HEK293 (cell line): ENCODE data around the gene CST9L.

Experiments used
- CTCF ChIA-PET: fragments of 350-600 bp; formaldehyde crosslinking; extraction: SDS; loops from one replicate; lab custom pipeline; 2021; ENCODE audit warnings: antibody characterized with exemption; lab: Yijun Ruan, JAX
- POLR2A ChIA-PET: fragments of 300-600 bp; formaldehyde crosslinking; extraction: SDS; loops from one replicate; lab custom pipeline; 2020; ENCODE audit warnings: antibody characterized with exemption, inconsistent platforms; lab: Yijun Ruan, JAX
- H3K27ac ChIP-seq: fragments of 200-500 bp; sonication (Bioruptor generic); 2 replicates; pipeline ENCODE4 v1.5.1; 2014; ENCODE audit warnings: low read depth, low read length, control low read depth, inconsistent platforms; ENCODE audit errors: extremely low read depth
- H3K36me3 ChIP-seq, 2 experiments: fragments of 200-500 bp in 1 of 2; sonication (Bioruptor generic) in 1 of 2; 1 replicate in 1 of 2; 2 replicates in 1 of 2; pipeline ENCODE4 v1.5.1; 2014 to 2017; ENCODE audit warnings: inconsistent platforms in 2 of 2, low read length in 2 of 2; ENCODE audit not compliant: control insufficient read depth in 2 of 2, insufficient read depth in 1 of 2
- H3K4me1 ChIP-seq: fragments of 200-500 bp; sonication (Bioruptor generic); 2 replicates; pipeline ENCODE4 v1.5.1; 2014; ENCODE audit warnings: mild to moderate bottlenecking, low read length, inconsistent platforms; ENCODE audit not compliant: control insufficient read depth, insufficient read depth
- H3K4me3 ChIP-seq: 2 replicates; pipeline ENCODE4 v1.5.1; 2011; ENCODE audit warnings: low read depth, mild to moderate bottlenecking, control low read depth, low read length, moderate library complexity
- H3K9me3 ChIP-seq: fragments of 200-500 bp; sonication (Bioruptor generic); 2 replicates; pipeline ENCODE4 v1.5.1; 2014; ENCODE audit warnings: low read depth, low read length, inconsistent platforms; ENCODE audit not compliant: control insufficient read depth, insufficient read depth
- HOXD13 ChIP-seq: sonication (generic); formaldehyde crosslinking; IDR thresholded peaks from 2 replicates; pipeline ENCODE4 v1.8.0; 2022; ENCODE audit warnings: missing genetic modification reagents, borderline replicate concordance
- KLF8 ChIP-seq: fragments of 450-650 bp; formaldehyde crosslinking; IDR thresholded peaks from 2 replicates; pipeline ENCODE4 v1.5.1; 2016; ENCODE audit warnings: missing biosample characterization, missing genetic modification characterization
- MEIS1 ChIP-seq: sonication (generic); formaldehyde crosslinking; IDR thresholded peaks from 2 replicates; pipeline ENCODE4 v1.8.1; 2022; ENCODE audit warnings: missing genetic modification reagents, mild to moderate bottlenecking, borderline replicate concordance
- SP7 ChIP-seq: fragments of 450-650 bp; formaldehyde crosslinking; IDR thresholded peaks from 2 replicates; pipeline ENCODE4 v1.5.1; 2016; ENCODE audit warnings: missing biosample characterization, missing genetic modification characterization
- ZFHX2 ChIP-seq: fragments of 450-650 bp; formaldehyde crosslinking; conservative IDR thresholded peaks from 2 replicates; pipeline ENCODE4 v1.5.1; 2016; ENCODE audit warnings: missing biosample characterization, missing genetic modification characterization
- ZNF10 ChIP-seq: fragments of 450-650 bp; formaldehyde crosslinking; IDR thresholded peaks from 2 replicates; pipeline ENCODE4 v1.5.1; 2017; ENCODE audit warnings: missing biosample characterization, missing genetic modification characterization
- ZNF157 ChIP-seq: fragments of 450-650 bp; formaldehyde crosslinking; IDR thresholded peaks from 2 replicates; pipeline ENCODE4 v1.5.1; 2016; ENCODE audit warnings: missing biosample characterization, missing genetic modification characterization
- ZNF19 ChIP-seq: fragments of 450-650 bp; formaldehyde crosslinking; IDR thresholded peaks from 2 replicates; pipeline ENCODE4; 2016; ENCODE audit warnings: missing biosample characterization, missing genetic modification characterization, low read depth
- ZNF202 ChIP-seq: fragments of 450-650 bp; formaldehyde crosslinking; IDR thresholded peaks from 2 replicates; pipeline ENCODE4 v1.5.1; 2016; ENCODE audit warnings: missing biosample characterization, missing genetic modification characterization, borderline replicate concordance
- ZNF239 ChIP-seq: fragments of 450-650 bp; formaldehyde crosslinking; IDR thresholded peaks from 2 replicates; pipeline ENCODE4 v1.5.1; 2016; ENCODE audit warnings: missing biosample characterization, missing genetic modification characterization
- ZNF24 ChIP-seq: fragments of 450-650 bp; formaldehyde crosslinking; IDR thresholded peaks from 2 replicates; pipeline ENCODE4 v1.5.1; 2016; ENCODE audit warnings: missing biosample characterization, missing genetic modification characterization
- ZNF274 ChIP-seq, 2 experiments: fragments of 200-500 bp in 1 of 2; fragments of 450-650 bp in 1 of 2; sonication (Bioruptor generic) in 1 of 2; formaldehyde crosslinking in 1 of 2; IDR thresholded peaks; 2 replicates each; pipeline versions ENCODE4 v1.5.1 to v1.6.1; 2014 to 2016; ENCODE audit warnings: borderline replicate concordance in 1 of 2, inconsistent platforms in 1 of 2, low read length in 1 of 2, missing biosample characterization in 1 of 2, missing genetic modification characterization in 1 of 2
- ZNF48 ChIP-seq: fragments of 450-650 bp; formaldehyde crosslinking; IDR thresholded peaks from 2 replicates; pipeline ENCODE4 v1.5.1; 2016; ENCODE audit warnings: missing biosample characterization, missing genetic modification characterization
- ZNF560 ChIP-seq: fragments of 450-650 bp; formaldehyde crosslinking; IDR thresholded peaks from 2 replicates; pipeline ENCODE4 v1.5.1; 2017; ENCODE audit warnings: missing biosample characterization, missing genetic modification characterization, borderline replicate concordance
- ZNF830 ChIP-seq: fragments of 450-650 bp; IDR thresholded peaks from 2 replicates; pipeline ENCODE4 v1.5.0; 2018; ENCODE audit warnings: missing biosample characterization, missing genetic modification characterization, low read depth, mild to moderate bottlenecking, moderate library complexity
- ZSCAN16 ChIP-seq: fragments of 450-650 bp; formaldehyde crosslinking; IDR thresholded peaks from 2 replicates; pipeline ENCODE4 v1.5.1; 2016; ENCODE audit warnings: missing biosample characterization, missing genetic modification characterization
- TF ChIP-seq, protein P1 (sequence below): fragments of 450-650 bp; formaldehyde crosslinking; IDR thresholded peaks from 2 replicates; pipeline ENCODE4 v1.5.1; 2016; ENCODE audit warnings: missing biosample characterization, missing genetic modification characterization
- TF ChIP-seq, protein P2 (sequence below): fragments of 450-650 bp; formaldehyde crosslinking; IDR thresholded peaks from 2 replicates; pipeline ENCODE4 v1.5.1; 2016; ENCODE audit warnings: missing biosample characterization, missing genetic modification characterization
- TF ChIP-seq, protein P3 (sequence below): fragments of 450-650 bp; formaldehyde crosslinking; IDR thresholded peaks from 2 replicates; pipeline ENCODE4 v1.5.1; 2016; ENCODE audit warnings: missing biosample characterization, missing genetic modification characterization

Gene CST9L

DNA sequence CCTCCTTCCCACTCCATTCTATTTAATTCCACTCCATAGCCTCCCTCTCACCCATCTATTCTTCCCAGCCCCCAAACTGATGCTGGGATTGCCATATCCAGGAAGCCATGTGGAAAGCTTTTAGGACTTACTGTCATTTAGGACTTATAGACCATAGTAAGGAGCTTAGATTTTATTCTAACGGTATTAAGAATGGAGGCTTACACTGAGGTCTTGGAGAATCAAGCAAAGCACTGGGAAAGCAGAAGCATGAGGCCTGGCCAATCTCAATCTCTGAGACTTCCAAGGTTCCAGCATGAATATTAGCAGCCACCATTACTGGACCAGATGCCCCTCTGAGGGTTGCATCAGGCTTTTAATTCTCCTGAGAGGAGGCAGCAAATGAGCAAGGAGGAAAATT is 36.0 kb upstream of the CST9L start:
- CTCF ChIA-PET, result interaction anchor here (0.7 to 9.3 kb wide), 3 partner anchors 158 to 164 kb away, joined by 3 to 84 read pairs (median 4); no protein-coding TSS in a partner anchor
- no peaks in the 10 kb centered on the region for H3K4me1 ChIP-seq
- no peak for TF ChIP-seq ZNF10 (tag by site-specific recombination)
- TF ChIP-seq ZNF830 (tag by site-specific recombination), result no peak
- TF ChIP-seq ZNF202, result no peak
- no peak for TF ChIP-seq ZSCAN16 (tag by site-specific recombination)
- TF ChIP-seq KLF8 (tag by site-specific recombination), result no peak
- TF ChIP-seq, protein P1, sequence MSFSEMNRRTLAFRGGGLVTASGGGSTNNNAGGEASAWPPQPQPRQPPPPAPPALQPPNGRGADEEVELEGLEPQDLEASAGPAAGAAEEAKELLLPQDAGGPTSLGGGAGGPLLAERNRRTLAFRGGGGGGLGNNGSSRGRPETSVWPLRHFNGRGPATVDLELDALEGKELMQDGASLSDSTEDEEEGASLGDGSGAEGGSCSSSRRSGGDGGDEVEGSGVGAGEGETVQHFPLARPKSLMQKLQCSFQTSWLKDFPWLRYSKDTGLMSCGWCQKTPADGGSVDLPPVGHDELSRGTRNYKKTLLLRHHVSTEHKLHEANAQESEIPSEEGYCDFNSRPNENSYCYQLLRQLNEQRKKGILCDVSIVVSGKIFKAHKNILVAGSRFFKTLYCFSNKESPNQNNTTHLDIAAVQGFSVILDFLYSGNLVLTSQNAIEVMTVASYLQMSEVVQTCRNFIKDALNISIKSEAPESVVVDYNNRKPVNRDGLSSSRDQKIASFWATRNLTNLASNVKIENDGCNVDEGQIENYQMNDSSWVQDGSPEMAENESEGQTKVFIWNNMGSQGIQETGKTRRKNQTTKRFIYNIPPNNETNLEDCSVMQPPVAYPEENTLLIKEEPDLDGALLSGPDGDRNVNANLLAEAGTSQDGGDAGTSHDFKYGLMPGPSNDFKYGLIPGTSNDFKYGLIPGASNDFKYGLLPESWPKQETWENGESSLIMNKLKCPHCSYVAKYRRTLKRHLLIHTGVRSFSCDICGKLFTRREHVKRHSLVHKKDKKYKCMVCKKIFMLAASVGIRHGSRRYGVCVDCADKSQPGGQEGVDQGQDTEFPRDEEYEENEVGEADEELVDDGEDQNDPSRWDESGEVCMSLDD (tag by site-specific recombination), result no peak
- TF ChIP-seq ZFHX2, result no peak
- TF ChIP-seq ZNF157 (tag by site-specific recombination), result no peak
- TF ChIP-seq HOXD13 (CRISPR knock-in tag), result no peak
- no peak for TF ChIP-seq ZNF560 (tag by site-specific recombination)
- TF ChIP-seq, protein P2, sequence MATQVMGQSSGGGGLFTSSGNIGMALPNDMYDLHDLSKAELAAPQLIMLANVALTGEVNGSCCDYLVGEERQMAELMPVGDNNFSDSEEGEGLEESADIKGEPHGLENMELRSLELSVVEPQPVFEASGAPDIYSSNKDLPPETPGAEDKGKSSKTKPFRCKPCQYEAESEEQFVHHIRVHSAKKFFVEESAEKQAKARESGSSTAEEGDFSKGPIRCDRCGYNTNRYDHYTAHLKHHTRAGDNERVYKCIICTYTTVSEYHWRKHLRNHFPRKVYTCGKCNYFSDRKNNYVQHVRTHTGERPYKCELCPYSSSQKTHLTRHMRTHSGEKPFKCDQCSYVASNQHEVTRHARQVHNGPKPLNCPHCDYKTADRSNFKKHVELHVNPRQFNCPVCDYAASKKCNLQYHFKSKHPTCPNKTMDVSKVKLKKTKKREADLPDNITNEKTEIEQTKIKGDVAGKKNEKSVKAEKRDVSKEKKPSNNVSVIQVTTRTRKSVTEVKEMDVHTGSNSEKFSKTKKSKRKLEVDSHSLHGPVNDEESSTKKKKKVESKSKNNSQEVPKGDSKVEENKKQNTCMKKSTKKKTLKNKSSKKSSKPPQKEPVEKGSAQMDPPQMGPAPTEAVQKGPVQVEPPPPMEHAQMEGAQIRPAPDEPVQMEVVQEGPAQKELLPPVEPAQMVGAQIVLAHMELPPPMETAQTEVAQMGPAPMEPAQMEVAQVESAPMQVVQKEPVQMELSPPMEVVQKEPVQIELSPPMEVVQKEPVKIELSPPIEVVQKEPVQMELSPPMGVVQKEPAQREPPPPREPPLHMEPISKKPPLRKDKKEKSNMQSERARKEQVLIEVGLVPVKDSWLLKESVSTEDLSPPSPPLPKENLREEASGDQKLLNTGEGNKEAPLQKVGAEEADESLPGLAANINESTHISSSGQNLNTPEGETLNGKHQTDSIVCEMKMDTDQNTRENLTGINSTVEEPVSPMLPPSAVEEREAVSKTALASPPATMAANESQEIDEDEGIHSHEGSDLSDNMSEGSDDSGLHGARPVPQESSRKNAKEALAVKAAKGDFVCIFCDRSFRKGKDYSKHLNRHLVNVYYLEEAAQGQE (tag by site-specific recombination), result no peak
- no peak for TF ChIP-seq ZNF274 (IDR thresholded peaks at IDR 0.05; ENCODE audit: low read length)
- TF ChIP-seq ZNF274 (tag by site-specific recombination; IDR thresholded peaks at IDR 0.05; ENCODE audit: borderline replicate concordance), result no peak
- TF ChIP-seq ZNF24 (tag by site-specific recombination), result no peak
- TF ChIP-seq ZNF239, result no peak
- no peak for TF ChIP-seq SP7 (tag by site-specific recombination)
- TF ChIP-seq MEIS1 (CRISPR knock-in tag), result no peak
- TF ChIP-seq, protein P3, sequence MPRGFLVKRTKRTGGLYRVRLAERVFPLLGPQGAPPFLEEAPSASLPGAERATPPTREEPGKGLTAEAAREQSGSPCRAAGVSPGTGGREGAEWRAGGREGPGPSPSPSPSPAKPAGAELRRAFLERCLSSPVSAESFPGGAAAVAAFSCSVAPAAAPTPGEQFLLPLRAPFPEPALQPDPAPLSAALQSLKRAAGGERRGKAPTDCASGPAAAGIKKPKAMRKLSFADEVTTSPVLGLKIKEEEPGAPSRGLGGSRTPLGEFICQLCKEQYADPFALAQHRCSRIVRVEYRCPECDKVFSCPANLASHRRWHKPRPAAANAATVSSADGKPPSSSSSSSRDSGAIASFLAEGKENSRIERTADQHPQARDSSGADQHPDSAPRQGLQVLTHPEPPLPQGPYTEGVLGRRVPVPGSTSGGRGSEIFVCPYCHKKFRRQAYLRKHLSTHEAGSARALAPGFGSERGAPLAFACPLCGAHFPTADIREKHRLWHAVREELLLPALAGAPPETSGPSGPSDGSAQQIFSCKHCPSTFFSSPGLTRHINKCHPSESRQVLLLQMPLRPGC (tag by site-specific recombination), result no peak
- no peak for TF ChIP-seq ZNF48 (tag by site-specific recombination)
- no peak for TF ChIP-seq ZNF19 (tag by site-specific recombination)
- no peaks in the 10 kb centered on the region for H3K36me3 ChIP-seq
- POLR2A ChIA-PET, result no interaction called here
- no peak overlapping the region for H3K27ac ChIP-seq
- H3K9me3 ChIP-seq, result no peaks in the 10 kb centered on the region
- no peak overlapping the region for H3K4me3 ChIP-seq
